ENCODE measurements around the gene NRP1. TPM values are rescaled to one million over a fixed set of nuclear protein-coding genes. Genes with fewer than 3 reads are reported as not detected.

Gene NRP1
- total and polyA plus RNA-seq, 2 donors: 36.9 to 172 TPM

Small RNA genes within 50 kb of the gene (small RNA-seq; reads per million reads assigned to genes)
- not detected for gene AL353600.1
- not detected for gene RN7SL398P
